Smooth muscle cell (in vitro differentiated cells): ENCODE results near the gene AKR1A1. TPM values are rescaled to one million over a fixed set of nuclear protein-coding genes. Genes with fewer than 3 reads are reported as not detected.
"Not testable (repeated sequence)": the region's sequence is repeated elsewhere in the genome, so short reads cannot be mapped to it uniquely, and the experiment has no call there.

Experiments
- DNase-seq: peaks from one replicate; lab custom pipeline; 2025; ENCODE audit not compliant: unreplicated experiment; lab: John Stamatoyannopoulos, UW
- H2AFZ ChIP-seq: fragments of 200-600 bp; sonication (generic); 2 replicates; pipeline ENCODE4 v1.6.0; 2016; ENCODE audit warnings: antibody characterized with exemption, low read depth, mild to moderate bottlenecking
- H3F3A ChIP-seq: fragments of 200-600 bp; sonication (generic); 2 replicates; pipeline ENCODE4 v1.6.0; 2017; ENCODE audit warnings: antibody characterized with exemption, low read depth
- H3K27ac ChIP-seq: fragments of 200-600 bp; sonication (generic); 2 replicates; pipeline ENCODE4 v1.5.1; 2016; ENCODE audit warnings: low read depth, mild to moderate bottlenecking
- H3K27me3 ChIP-seq: fragments of 200-600 bp; sonication (generic); 2 replicates; pipeline ENCODE4 v1.6.1; 2016; ENCODE audit warnings: low read depth, mild to moderate bottlenecking
- H3K36me3 ChIP-seq: fragments of 200-600 bp; sonication (generic); 2 replicates; pipeline ENCODE4 v1.5.1; 2016; ENCODE audit warnings: low read depth
- H3K4me1 ChIP-seq: fragments of 200-600 bp; sonication (generic); 2 replicates; pipeline ENCODE4 v1.5.1; 2016; ENCODE audit warnings: low read depth
- H3K4me2 ChIP-seq: fragments of 200-600 bp; sonication (generic); 2 replicates; pipeline ENCODE4 v1.6.0; 2016; ENCODE audit warnings: mild to moderate bottlenecking
- H3K4me3 ChIP-seq: fragments of 200-600 bp; sonication (generic); 2 replicates; pipeline ENCODE4 v1.5.1; 2016; ENCODE audit warnings: mild to moderate bottlenecking
- H3K79me2 ChIP-seq: fragments of 200-600 bp; sonication (generic); 2 replicates; pipeline ENCODE4 v1.6.0; 2016; ENCODE audit warnings: low read depth, mild to moderate bottlenecking
- H3K9ac ChIP-seq: fragments of 200-600 bp; sonication (generic); 2 replicates; pipeline ENCODE4 v1.6.0; 2016; ENCODE audit warnings: low read depth
- H3K9me3 ChIP-seq: fragments of 200-600 bp; sonication (generic); replicated peaks from 2 replicates; pipeline ENCODE4 v1.5.1; 2016; ENCODE audit warnings: low read depth
- H4K20me1 ChIP-seq: fragments of 200-600 bp; sonication (generic); 2 replicates; pipeline ENCODE4 v1.6.0; 2016; ENCODE audit warnings: low read depth
- WGBS: methylation state at CpG from one replicate; pipeline ENCODE4 v1.1.7; 2016; ENCODE audit warnings: low lambda C conversion rate; 5-methylcytosine and 5-hydroxymethylcytosine counted together
- polyA plus RNA-seq: library from polyadenylated mRNA; unstranded; fragments of >200 nt; fragmentation: Nextera tagmentation; extraction: Ambion mirVana; gene quantifications from 2 replicates; pipeline ENCODE4 v1.2.1, GENCODE V29; 2016
- total RNA-seq: library from RNA; depleted of rRNA; stranded (reverse); fragments of >200 nt; gene quantifications from 2 replicates; pipeline ENCODE4 v1.2.3, GENCODE V29; 2014
- TF ChIP-seq, protein P1 (sequence below): fragments of 200-600 bp; sonication (generic); IDR thresholded peaks from 2 replicates; pipeline ENCODE4 v1.5.1; 2017; ENCODE audit warnings: borderline replicate concordance, mild to moderate bottlenecking, antibody characterized with exemption; ENCODE audit not compliant: insufficient read depth, poor library complexity, severe bottlenecking

The AKR1A1 gene
- total and polyA plus RNA-seq, 2 experiments from 2014 or later: 91.4 to 135 TPM

DNA sequence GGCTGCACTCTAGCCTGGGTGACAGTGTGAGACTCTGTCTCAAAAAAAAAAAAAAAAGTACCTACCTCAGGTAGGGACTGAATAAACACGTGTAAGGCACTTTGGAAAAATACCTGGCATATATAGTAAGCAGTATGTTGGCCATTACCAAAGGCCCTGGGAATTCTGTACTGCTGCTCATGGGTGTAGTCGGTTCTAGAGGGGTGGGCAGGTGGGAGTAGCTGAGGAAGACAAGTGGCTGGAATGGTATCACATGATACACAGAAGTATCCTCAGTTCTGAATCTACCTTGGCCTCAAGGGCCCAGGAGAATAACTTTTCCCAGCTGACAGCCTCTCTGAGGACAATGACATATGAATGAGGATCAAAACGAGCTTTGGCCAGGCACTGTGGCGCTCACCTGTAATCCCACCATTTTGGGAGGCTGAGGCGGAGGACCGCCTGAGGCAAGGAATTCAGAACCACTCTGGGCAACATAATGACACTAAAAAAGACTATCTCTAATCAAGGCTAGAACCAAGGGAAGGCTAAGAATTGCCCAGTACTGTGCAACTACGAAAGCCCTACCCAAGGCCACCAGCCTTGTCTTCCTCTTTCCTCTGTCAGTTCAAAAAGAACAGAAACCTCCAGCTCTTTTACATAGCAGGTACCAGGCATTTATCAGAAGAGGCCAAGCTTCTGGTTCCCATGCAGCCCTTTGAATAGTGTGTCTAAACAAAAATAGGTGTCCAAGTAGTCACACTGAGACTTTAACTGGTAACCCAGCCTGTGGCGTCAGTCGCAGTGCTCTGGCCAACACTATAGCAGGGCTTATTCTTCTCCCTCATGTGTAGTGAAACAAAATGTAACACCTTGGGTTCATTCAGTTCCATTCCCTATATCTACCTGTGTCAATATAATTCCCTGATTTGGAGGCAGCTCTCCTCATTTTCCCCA lies 40.3 kb upstream of the AKR1A1 start:
- 76% methylated on average over 9 of the region's 9 CpGs for WGBS

DNA sequence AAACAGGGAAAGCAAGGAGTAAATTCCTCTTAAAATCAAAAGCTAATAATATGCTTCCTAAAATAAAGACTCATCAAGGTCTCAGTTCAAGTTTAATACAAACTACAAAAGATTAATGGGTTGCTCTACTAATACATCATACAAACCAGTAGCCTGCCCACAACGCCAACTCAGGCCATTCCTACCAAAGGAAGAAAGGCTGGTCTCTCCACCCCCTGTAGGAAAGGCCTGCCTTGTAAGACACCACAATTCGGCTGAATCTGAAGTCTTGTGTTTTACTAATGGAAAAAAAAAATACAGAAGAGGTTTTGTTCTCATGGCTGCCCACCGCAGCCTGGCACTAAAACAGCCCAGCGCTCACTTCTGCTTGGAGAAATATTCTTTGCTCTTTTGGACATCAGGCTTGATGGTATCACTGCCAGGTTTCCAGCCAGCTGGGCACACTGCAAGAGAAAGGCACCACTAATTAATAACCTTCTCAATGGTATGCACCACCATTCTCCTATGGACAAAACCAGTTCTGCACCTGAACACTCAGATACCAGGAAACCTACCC lies 39.6 kb upstream of the AKR1A1 start:
- Histone ChIP-seq H3K4me1 (peaks cover 6% of the 10 kb centered on the region), H3F3A (peaks cover 29% of the 10 kb centered on the region), H3K27me3 (no peaks in the 10 kb centered on the region), H2AFZ (no peak overlapping the region), H3K4me3 (no peak overlapping the region), H3K36me3 (peaks cover 8% of the 10 kb centered on the region), H4K20me1 (peaks cover 45% of the 10 kb centered on the region), H3K27ac (no peak overlapping the region), H3K9me3 (no peaks in the 10 kb centered on the region), H3K4me2 (no peak overlapping the region), H3K79me2 (no peaks in the 10 kb centered on the region), H3K9ac (no peak overlapping the region)
- no peak for DNase-seq
- TF ChIP-seq, protein P1, sequence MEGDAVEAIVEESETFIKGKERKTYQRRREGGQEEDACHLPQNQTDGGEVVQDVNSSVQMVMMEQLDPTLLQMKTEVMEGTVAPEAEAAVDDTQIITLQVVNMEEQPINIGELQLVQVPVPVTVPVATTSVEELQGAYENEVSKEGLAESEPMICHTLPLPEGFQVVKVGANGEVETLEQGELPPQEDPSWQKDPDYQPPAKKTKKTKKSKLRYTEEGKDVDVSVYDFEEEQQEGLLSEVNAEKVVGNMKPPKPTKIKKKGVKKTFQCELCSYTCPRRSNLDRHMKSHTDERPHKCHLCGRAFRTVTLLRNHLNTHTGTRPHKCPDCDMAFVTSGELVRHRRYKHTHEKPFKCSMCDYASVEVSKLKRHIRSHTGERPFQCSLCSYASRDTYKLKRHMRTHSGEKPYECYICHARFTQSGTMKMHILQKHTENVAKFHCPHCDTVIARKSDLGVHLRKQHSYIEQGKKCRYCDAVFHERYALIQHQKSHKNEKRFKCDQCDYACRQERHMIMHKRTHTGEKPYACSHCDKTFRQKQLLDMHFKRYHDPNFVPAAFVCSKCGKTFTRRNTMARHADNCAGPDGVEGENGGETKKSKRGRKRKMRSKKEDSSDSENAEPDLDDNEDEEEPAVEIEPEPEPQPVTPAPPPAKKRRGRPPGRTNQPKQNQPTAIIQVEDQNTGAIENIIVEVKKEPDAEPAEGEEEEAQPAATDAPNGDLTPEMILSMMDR: no peak
- WGBS: 100% methylated on average over 4 of the region's 4 CpGs

More for the DNA sequence above, 40.3 kb upstream of the AKR1A1 start:
- no peak overlapping the region for H3K27ac ChIP-seq
- DNase-seq: no peak
- H3K4me2 ChIP-seq: no peak overlapping the region
- no peak overlapping the region for H3K4me3 ChIP-seq
- peaks cover 38% of the 10 kb centered on the region for H4K20me1 ChIP-seq
- peaks cover 6% of the 10 kb centered on the region for H3K4me1 ChIP-seq
- H3K36me3 ChIP-seq: peaks cover 8% of the 10 kb centered on the region
- no peaks in the 10 kb centered on the region for H3K9me3 ChIP-seq
- TF ChIP-seq, protein P1: no peak
- H3F3A ChIP-seq: peaks cover 29% of the 10 kb centered on the region
- no peaks in the 10 kb centered on the region for H3K27me3 ChIP-seq
- H3K79me2 ChIP-seq: no peaks in the 10 kb centered on the region
- H2AFZ ChIP-seq: no peak overlapping the region
- no peak overlapping the region for H3K9ac ChIP-seq

DNA sequence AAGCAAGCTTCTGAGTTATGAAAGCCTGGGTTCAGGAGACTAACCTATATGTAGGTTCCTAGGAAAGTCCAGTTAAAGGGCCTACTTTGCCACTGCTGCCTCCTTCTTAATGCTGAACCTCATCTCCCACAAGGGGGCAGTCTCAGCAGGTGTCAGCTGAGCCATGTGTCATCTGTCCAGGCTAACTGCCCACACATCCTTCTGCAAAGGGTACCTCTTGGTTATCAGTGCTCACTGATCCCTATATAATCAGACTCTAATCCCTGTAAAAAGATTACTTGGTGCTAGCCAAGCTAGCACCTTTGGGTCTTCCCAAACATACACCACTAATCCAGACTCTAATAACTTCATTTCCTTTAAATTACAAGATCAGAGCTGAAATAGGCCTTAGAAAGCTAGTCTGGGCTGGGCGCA lies 38.0 kb upstream of the AKR1A1 start:
- WGBS: 81% methylated on average over 1 of the region's 1 CpG
- Histone ChIP-seq H3K9ac (no peak overlapping the region), H2AFZ (no peak overlapping the region), H3F3A (peaks cover 29% of the 10 kb centered on the region), H3K27ac (no peak overlapping the region), H3K4me1 (peaks cover 6% of the 10 kb centered on the region), H3K79me2 (no peaks in the 10 kb centered on the region), H3K9me3 (no peaks in the 10 kb centered on the region), H3K4me3 (no peak overlapping the region), H4K20me1 (peaks cover 59% of the 10 kb centered on the region), H3K36me3 (peaks cover 8% of the 10 kb centered on the region), H3K4me2 (peak overlapping the region; percentile 35), H3K27me3 (no peaks in the 10 kb centered on the region)
- DNase-seq: no peak
- TF ChIP-seq, protein P1: peak; percentile 63

DNA sequence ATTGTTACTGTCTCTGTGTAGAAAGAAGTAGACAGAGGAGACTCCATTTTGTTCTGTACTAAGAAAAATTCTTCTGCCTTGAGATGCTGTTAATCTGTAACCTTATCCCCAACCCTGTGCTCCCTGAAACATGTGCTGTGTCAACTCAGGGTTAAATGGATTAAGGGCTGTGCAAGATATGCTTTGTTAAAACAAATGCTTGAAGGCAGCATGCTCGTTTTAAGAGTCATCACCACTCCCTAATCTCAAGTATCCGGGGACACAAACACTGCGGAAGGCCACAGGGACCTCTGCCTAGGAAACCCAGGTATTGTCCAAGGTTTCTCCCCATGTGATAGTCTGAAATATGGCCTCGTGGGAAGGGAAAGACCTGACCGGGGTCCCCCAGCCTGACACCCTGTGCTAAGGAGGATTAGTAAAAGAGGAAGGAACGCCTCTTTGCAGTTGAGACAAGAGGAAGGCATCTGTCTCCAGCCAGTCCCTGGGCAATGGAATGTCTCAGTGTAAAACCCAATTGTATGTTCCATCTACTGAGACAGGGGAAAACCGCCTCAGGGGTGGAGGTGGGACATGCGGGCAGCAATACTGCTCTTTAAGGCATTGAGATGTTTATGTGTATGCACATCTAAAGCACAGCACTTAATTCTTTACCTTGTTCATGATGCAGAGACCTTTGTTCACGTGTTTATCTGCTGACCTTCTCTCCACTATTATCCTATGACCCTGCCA lies 36.9 kb upstream of the AKR1A1 start:
- not testable (repeated sequence) for DNase-seq, H3K9me3 ChIP-seq, H3K4me1 ChIP-seq, H3K27me3 ChIP-seq, H3K9ac ChIP-seq, H3K36me3 ChIP-seq, H2AFZ ChIP-seq, H3K79me2 ChIP-seq, H3K4me3 ChIP-seq
- Histone ChIP-seq H3K27ac (peak overlapping the region; percentile 72), H3K4me2 (peak overlapping the region; percentile 35), H4K20me1 (peaks cover 68% of the 10 kb centered on the region), H3F3A (peaks cover 22% of the 10 kb centered on the region)
- WGBS: 48% methylated on average over 9 of the region's 9 CpGs
